ENCODE data around the gene ITPR1.

Gene ITPR1

DNA sequence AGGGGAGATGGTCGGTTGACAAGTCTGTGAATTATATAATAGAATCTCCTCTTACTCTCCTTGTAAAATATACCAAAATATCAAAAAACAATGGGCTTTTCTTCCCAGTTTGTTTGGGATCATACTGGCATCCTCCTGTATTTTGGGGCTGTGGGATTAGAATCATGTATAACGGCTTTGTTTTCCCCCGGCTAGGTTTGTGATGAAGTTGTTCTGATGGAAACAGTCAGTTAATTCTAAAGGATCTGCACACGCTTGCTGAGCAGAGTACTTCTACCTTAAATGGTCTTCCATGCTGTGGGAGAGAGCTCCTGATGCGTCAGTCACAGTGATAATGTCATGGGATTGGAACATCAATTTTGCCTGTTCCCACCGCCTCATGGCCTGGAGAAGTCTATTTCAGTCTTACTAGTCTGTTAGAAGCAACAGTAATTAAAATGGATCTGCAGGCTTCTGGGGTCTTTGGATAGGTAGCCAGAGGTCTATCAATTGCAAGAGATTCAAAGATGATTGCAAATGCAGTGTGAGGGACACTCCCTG is 81.3 kb downstream of the ITPR1 start:
- no peak for DNase-seq (ENCODE audit: extremely low read depth, low read depth)
- TF ChIP-seq, protein P1, sequence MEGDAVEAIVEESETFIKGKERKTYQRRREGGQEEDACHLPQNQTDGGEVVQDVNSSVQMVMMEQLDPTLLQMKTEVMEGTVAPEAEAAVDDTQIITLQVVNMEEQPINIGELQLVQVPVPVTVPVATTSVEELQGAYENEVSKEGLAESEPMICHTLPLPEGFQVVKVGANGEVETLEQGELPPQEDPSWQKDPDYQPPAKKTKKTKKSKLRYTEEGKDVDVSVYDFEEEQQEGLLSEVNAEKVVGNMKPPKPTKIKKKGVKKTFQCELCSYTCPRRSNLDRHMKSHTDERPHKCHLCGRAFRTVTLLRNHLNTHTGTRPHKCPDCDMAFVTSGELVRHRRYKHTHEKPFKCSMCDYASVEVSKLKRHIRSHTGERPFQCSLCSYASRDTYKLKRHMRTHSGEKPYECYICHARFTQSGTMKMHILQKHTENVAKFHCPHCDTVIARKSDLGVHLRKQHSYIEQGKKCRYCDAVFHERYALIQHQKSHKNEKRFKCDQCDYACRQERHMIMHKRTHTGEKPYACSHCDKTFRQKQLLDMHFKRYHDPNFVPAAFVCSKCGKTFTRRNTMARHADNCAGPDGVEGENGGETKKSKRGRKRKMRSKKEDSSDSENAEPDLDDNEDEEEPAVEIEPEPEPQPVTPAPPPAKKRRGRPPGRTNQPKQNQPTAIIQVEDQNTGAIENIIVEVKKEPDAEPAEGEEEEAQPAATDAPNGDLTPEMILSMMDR (IDR thresholded peaks at IDR 0.05; ENCODE audit: low read depth, low read length): no peak

DNA sequence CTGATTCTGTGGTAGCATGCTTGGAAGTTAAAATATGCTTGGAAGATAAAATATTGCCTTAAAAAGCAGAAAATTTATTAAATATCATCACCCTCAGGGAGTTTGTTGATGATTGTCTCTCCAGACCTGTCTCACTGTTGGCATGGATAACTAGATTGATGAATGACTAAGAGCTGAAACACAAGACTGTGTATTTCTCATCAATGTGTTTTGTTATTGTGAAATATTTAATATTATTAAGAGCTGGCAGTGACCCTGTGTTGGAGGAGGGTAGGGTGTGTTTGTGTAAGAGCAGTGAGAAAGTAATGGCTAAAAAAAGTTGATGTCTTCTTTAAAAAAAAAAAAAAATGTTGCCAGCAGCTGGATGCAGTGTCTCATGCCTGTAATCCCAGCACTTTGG is 82.2 kb downstream of the ITPR1 start:
- TF ChIP-seq, protein P1 (IDR thresholded peaks at IDR 0.05; ENCODE audit: low read depth, low read length): no peak
- no peak for DNase-seq (ENCODE audit: extremely low read depth, low read depth)

DNA sequence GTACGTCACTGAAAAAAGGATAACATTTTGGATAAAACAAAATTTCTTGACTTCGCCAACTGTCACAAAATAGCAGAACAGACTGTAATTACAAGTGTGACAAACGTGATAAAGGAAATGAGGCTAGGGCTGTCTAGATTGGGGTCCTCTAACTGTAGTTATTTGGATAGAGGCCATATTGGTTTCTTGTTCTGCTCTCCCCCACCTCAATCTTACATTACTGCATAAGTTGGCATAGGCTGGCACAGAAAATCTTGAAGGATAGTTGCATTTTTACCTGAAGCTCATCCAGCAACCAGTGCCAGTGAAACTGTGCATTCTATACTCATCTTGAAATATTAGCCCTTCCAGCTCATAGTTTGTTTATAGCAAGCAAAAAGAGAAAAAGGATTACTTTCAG is 84.6 kb downstream of the ITPR1 start:
- TF ChIP-seq, protein P1 (IDR thresholded peaks at IDR 0.05; ENCODE audit: low read depth, low read length): no peak
- DNase-seq (ENCODE audit: extremely low read depth, low read depth): no peak

DNA sequence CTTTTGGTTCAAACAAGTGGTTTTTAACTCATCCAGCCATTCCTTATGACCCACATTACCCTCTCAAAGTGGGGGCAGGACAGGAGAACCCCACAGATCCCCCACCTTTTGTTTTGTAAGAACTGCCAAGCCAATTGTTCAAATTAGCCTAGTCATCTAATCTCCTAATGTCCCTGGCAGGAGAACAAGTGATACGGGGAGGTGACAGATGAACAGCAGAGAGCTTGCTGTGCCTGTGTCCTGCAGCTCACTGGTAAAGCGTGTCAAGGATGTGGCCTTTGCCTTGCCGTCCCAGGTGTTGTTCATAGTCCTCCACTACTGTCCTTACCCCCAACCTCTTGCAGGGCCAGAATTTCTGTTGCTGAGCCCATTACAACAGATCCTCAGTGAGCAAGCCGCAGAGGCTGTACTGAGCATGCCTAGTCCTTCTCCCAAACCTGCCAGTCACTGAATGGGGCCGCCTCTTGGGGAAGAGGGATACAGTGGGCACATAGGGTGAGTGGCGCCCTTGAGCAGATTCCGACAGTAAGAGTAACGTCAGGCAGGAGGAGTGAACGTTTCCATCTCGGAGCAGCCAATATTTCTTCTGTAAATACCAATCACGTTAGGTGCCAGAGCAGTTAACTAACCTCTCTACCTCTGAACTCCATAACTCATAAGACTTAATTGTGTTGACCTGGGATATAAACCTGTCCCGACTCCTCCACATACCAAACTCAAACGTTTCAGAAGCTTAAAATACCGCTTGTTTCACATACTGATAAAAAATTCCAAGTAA is 87.4 kb downstream of the ITPR1 start:
- no peak for DNase-seq (ENCODE audit: extremely low read depth, low read depth)
- TF ChIP-seq, protein P1 (IDR thresholded peaks at IDR 0.05; ENCODE audit: low read depth, low read length): no peak

DNA sequence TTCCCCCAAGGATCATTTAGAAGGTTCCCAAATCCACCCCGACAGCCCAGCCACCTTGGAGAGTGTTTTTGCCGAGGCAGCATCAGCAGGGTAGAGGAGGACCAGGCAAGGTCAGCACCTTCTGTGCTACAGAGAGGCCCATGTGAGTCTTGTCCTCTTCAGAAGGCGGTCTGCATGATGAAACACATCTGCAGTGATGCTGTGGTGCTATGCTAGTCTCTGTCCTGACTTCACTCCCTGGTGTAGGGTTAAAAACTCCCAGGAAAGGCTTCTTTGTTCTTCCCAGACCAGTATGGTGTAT is 87.9 kb downstream of the ITPR1 start:
- DNase-seq (ENCODE audit: extremely low read depth, low read depth): no peak
- TF ChIP-seq, protein P1 (IDR thresholded peaks at IDR 0.05; ENCODE audit: low read depth, low read length): no peak

DNA sequence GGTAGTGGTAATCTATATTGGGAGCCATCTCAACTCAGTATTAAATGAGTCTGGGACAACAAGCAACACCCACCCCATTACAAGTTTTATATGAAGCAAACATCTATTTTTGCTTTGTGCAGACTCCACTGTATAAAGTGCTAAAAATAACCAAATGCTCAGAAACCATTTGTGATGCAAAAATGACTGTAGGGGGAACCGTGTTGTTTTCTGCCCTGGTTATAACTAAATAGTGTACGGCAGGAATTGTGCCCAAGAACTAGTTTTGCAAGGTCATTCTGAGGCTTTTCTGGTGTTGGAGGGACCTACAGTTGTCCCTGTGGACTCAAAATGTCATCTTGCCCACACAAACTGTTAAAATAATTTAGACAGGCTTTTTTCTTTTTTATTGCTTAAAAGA is 88.3 kb downstream of the ITPR1 start:
- TF ChIP-seq, protein P1 (IDR thresholded peaks at IDR 0.05; ENCODE audit: low read depth, low read length): no peak
- DNase-seq (ENCODE audit: extremely low read depth, low read depth): no peak

DNA sequence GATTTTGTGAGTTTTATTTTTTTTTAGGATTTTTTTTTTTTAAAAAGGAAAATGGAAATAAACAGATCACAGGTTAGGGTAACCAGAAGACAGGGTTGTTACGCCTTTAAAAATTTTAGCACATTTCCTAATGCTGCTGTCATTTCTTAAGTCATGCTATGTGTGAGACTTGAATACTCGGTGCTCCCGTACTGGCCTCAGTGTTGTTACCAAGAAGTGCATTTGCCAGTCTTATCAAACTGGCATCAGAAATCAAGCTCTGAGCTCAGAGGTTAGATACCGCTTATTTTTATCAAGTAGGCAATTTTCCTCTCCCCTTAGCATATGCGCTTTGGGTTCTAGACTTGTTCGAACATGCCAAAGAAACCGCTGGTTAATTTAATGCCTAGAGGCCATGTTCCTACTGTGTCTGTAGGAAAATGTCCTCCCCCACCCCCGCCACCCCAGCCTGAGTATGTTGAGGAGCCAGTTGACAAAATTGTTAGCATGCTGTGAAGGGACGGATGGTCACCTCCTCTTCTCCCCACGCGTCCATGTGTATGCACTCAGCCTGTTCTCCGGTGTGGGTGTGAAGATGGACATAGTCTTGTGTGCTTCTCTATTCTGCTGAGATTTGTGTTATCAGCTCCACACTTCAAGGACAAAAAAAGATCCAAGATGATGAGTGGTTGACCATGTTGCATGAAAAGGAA is 88.9 kb downstream of the ITPR1 start:
- DNase-seq (ENCODE audit: extremely low read depth, low read depth): no peak
- TF ChIP-seq, protein P1 (IDR thresholded peaks at IDR 0.05; ENCODE audit: low read depth, low read length): no peak
